ENCODE measurements around the gene PCDH19.
"Not testable (repeated sequence)": the region's sequence is repeated elsewhere in the genome, so short reads cannot be mapped to it uniquely, and the experiment has no call there.

Gene PCDH19

GRCh38 chrX:100409610-100410590, at the start of gene PCDH19:
TSS of gene PCDH19 (minus strand) at chrX:100410273. CDS start at chrX:100408597, 1,676 bp downstream.
- intact Hi-C loops (cut with DNase I) = no loop called here
- DNase-seq = peak in 38 of 42 donors; percentile 13 to 75 (median 50)

GRCh38 chrX:100449696-100450608, 39.9 kb upstream of the PCDH19 start:
- DNase-seq = peak in 1 of 42 donors; percentile 1
- intact Hi-C loops (cut with DNase I) = no loop called here

- peak in 41 of 42 donors; percentile 10 to 75 (median 47) for DNase-seq
- intact Hi-C loops (cut with DNase I) = no loop called here
Observed at GRCh38 chrX:100447655-100448397, 37.8 kb upstream of the PCDH19 start.

- intact Hi-C loops (cut with DNase I) = no loop called here
- DNase-seq = no peak
Observed at GRCh38 chrX:100445593-100445992, 35.5 kb upstream of the PCDH19 start.

- DNase-seq; intact Hi-C loops (cut with DNase I): not testable (repeated sequence)
Observed at GRCh38 chrX:100441321-100441720, 31.2 kb upstream of the PCDH19 start.

- DNase-seq = no peak
- intact Hi-C loops (cut with DNase I) = no loop called here
Observed at GRCh38 chrX:100440006-100440405, 29.9 kb upstream of the PCDH19 start.

- DNase-seq = no peak
- intact Hi-C loops (cut with DNase I) = no loop called here
Observed at GRCh38 chrX:100435726-100436125, 25.7 kb upstream of the PCDH19 start.

GRCh38 chrX:100424012-100424411, 13.9 kb upstream of the PCDH19 start:
- DNase-seq = no peak
- intact Hi-C loops (cut with DNase I) = no loop called here

GRCh38 chrX:100418556-100418955, 8.5 kb upstream of the PCDH19 start:
- no peak for DNase-seq
- intact Hi-C loops (cut with DNase I) = no loop called here

- intact Hi-C loops (cut with DNase I) = no loop called here
- no peak for DNase-seq
Observed at GRCh38 chrX:100417681-100418080, 7.6 kb upstream of the PCDH19 start.

GRCh38 chrX:100413229-100413628, 3.2 kb upstream of the PCDH19 start:
- intact Hi-C loops (cut with DNase I) = no loop called here
- DNase-seq = peak in 23 of 42 donors; percentile 18 to 68 (median 47)

GRCh38 chrX:100411802-100412715, 2.0 kb upstream of the PCDH19 start:
- DNase-seq = no peak
- intact Hi-C loops (cut with DNase I) = no loop called here

- DNase-seq = peak in 3 of 42 donors; percentile 11 to 32 (median 20)
Observed at GRCh38 chrX:100410901-100411801, 1.1 kb upstream of the PCDH19 start.

GRCh38 chrX:100408713-100409609, 1.1 kb downstream of the PCDH19 start:
- intact Hi-C loops (cut with DNase I) = no loop called here
- no peak for DNase-seq

More at GRCh38 chrX:100410901-100411801, 1.1 kb upstream of the PCDH19 start:
- intact Hi-C loops (cut with DNase I) = no loop called here

- intact Hi-C loops (cut with DNase I) = no loop called here
- DNase-seq = no peak
Observed at GRCh38 chrX:100407784-100408712, 2.0 kb downstream of the PCDH19 start.

Measured in head of caudate nucleus (tissue), 42 donors.